Retinal pigment epithelial cell (primary cell): ENCODE results near the gene AKNAD1.
"Not testable (repeated sequence)": the region's sequence is repeated elsewhere in the genome, so short reads cannot be mapped to it uniquely, and the experiment has no call there.

Source experiments
- DNase-seq: peaks from one replicate; pipeline ENCODE4 v3.0.0-alpha.2; 2010; ENCODE audit warnings: low read depth
- H3K4me3 ChIP-seq: 2 replicates; pipeline ENCODE4 v1.5.1; 2011; ENCODE audit warnings: mild to moderate bottlenecking, low read length, control low read depth, moderate library complexity
- CTCF ChIP-seq: conservative IDR thresholded peaks from 2 replicates; pipeline ENCODE4 v1.5.1; 2011; ENCODE audit warnings: low read depth, low read length, control low read depth, inconsistent platforms

Gene AKNAD1

GRCh38 chr1:108803548-108803947, 53.3 kb downstream of the AKNAD1 start:
- no peak overlapping the region for H3K4me3 ChIP-seq
- no peak for TF ChIP-seq CTCF
- no peak for DNase-seq

DNA sequence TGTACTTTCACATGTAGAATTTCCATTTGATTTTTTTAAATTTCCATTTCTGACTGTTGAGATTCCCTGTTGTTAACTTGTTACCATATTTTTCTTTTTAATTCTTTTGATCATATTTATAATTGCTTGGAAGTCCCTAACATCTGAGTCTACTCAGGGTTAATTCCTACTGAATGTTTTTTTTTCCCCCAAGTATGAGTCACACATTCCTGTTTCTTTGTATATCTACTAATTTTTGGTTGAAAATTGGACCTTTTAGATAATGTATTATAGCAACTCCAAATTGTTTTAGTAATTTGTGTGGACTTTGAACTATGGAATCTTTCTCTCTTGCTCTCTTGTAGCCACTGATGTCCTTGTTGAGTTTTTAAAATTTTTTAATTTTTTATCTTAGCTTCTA, 55.8 kb downstream of the AKNAD1 start:
- DNase-seq = peak; percentile 8
- no peak overlapping the region for H3K4me3 ChIP-seq
- TF ChIP-seq CTCF = no peak

DNA sequence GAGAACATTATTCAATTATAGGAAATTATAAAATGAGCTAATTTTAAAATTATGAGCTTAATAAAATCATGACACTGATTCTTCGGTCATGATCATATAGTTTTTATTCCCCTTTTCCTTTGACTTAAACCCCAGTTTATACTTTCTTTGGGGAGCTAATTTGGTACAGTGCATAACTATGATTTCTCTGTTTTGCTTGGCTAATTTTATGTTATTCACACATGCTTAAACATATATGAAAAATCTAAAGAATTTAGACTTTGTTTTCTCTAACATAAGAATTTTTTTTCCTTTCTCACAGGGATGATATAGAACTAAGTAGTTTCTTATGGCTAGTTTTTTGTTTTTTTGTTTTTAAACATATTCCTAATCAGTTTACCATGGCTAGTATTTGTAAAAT, 57.9 kb downstream of the AKNAD1 start:
- no peak for TF ChIP-seq CTCF
- no peak overlapping the region for H3K4me3 ChIP-seq
- no peak for DNase-seq

DNA sequence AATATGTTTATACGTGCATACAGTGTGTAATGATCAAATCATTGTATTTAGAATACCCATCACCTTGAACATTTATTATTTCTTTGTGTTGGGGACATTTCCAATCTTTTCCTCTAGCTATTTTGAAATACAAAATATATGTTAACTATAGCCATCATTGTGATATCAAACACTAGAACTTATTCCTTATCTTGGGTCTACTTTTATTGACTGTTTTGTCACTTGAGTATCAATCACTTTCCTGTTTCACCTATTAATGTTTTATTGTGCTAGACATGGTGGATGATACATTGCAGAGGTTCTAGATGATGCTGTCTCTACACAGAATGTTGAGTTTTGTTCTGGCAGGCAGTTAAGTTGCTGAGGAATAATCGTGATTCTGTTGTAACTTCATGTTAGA, 64.5 kb downstream of the AKNAD1 start:
- TF ChIP-seq CTCF = no peak

DNA sequence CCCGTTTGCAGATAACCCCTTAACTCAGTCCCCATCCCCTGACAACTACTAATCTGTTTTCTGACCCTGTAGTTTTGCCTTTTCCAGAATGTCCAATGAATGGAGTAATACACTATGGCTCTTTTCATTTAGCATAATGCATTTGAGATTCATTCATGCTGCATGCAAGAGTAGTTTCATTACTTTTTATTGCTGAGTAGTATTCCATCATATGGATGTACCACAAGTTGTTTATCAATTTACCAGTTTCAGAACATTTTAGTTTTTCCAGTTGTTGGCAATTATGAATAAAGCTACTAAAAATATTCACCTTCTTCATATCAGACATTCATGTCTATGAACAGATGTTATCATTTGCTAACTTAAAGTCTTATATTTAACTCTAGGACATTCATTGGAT, 65.1 kb downstream of the AKNAD1 start:
- no peak overlapping the region for H3K4me3 ChIP-seq
- TF ChIP-seq CTCF = no peak

More for the DNA sequence above, 64.5 kb downstream of the AKNAD1 start:
- DNase-seq = no peak
- no peak overlapping the region for H3K4me3 ChIP-seq

GRCh38 chr1:108785880-108786279, 71.0 kb downstream of the AKNAD1 start:
- no peak for DNase-seq
- TF ChIP-seq CTCF = no peak
- H3K4me3 ChIP-seq = no peak overlapping the region

More for the DNA sequence above, 65.1 kb downstream of the AKNAD1 start:
- DNase-seq = no peak

GRCh38 chr1:108785264-108785663, 71.6 kb downstream of the AKNAD1 start:
- H3K4me3 ChIP-seq = no peak overlapping the region
- TF ChIP-seq CTCF = no peak
- DNase-seq = no peak

DNA sequence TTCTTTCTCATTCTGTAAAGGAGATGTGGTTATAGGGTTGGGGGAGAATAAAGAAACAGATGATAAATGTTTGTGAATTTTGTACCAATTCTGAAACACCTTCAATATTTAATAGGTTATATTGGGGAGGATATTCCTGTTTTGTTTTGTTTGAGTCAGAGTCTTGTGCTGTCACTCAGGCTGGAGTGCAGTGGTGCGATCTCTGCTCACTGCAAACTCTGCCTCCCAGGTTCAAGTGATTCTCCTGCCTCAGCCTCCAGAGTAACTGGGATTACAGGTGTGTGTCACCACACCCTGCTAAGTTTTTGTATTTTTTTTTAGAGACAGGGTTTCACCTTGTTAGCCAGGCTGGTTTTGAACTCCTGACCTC, 75.3 kb downstream of the AKNAD1 start:
- not testable (repeated sequence) for H3K4me3 ChIP-seq, DNase-seq
